ENCODE results near the gene LEFTY2. TPM values are rescaled to one million over a fixed set of nuclear protein-coding genes. Genes with fewer than 3 reads are reported as not detected.

Gene LEFTY2
- total and polyA plus RNA-seq, 10 of the 15 experiments (the other 5 are each of a cell fraction or from before 2014, with no cell fraction given), result not detected

- TF ChIP-seq IRF5 (IDR thresholded peaks at IDR 0.05; ENCODE audit: borderline replicate concordance) (no peak), SMAD1 (IDR thresholded peaks at IDR 0.05; ENCODE audit: low read depth, partially characterized antibody) (no peak), SKIL (IDR thresholded peaks at IDR 0.05; ENCODE audit: low read depth, poor library complexity, severe bottlenecking) (no peak), GATAD2B (conservative IDR thresholded peaks at IDR 0.05; ENCODE audit: low read depth) (no peak), YY1 (IDR thresholded peaks at IDR 0.05; ENCODE audit: low read depth, low read length) (no peak)
- Histone ChIP-seq H3K79me2 (ENCODE audit: control insufficient read depth, insufficient read depth, low read length) (peaks cover 6% of the 10 kb centered on the region), H3K4me2 (ENCODE audit: control insufficient read depth, insufficient read depth) (no peak overlapping the region), H3K9me3 (replicated peaks; ENCODE audit: control insufficient read depth, insufficient read depth, low read length) (no peaks in the 10 kb centered on the region), H2AFZ (ENCODE audit: control insufficient read depth, low read depth, low read length) (peak overlapping the region; percentile 48), H3K9ac (ENCODE audit: control insufficient read depth, insufficient read depth, low read length) (no peak overlapping the region), H3K36me3 (ENCODE audit: control insufficient read depth in 2 of 2, insufficient read depth in 2 of 2, low read length in 1 of 2) (no peaks in the 10 kb centered on the region), H3K4me3 (no peak overlapping the region), H3K4me1 (ENCODE audit: control insufficient read depth, insufficient read depth, low read length) (no peaks in the 10 kb centered on the region), H3K27me3 (replicated peaks in 1 of 2; ENCODE audit: control insufficient read depth in 2 of 2, insufficient read depth in 2 of 2, low read length in 1 of 2) (no peaks in the 10 kb centered on the region), H3K27ac (ENCODE audit: control insufficient read depth, insufficient read depth) (no peak overlapping the region), H4K20me1 (ENCODE audit: control insufficient read depth, insufficient read depth) (no peaks in the 10 kb centered on the region)
- no TSS peak for BruUV-seq (replicated peaks)
- ATAC-seq, result no peak
- ChIA-PET CTCF (interaction anchor here (1.1 kb wide), 1 partner anchor 17 kb away, joined by 3 read pairs; no protein-coding TSS in a partner anchor), POLR2A (no interaction called here), SMC1A (ENCODE audit: uncharacterized antibody, unreplicated experiment) (no interaction called here), RAD21 (ENCODE audit: unreplicated experiment) (no interaction called here)
- DNase-seq (ENCODE audit: low read depth, low spot score), result no peak
- in situ Hi-C loops (cut with MboI) (no loop called here), intact Hi-C loops (cut with micrococcal nuclease; ENCODE audit: unreplicated experiment) (no loop called here)
- 74% methylated on average over 14 of the region's 14 CpGs for WGBS (ENCODE audit: insufficient coverage, insufficient replicate concordance, low lambda C conversion rate, missing lambda C conversion rate)
- FAIRE-seq, result no peak
Measured at GRCh38 chr1:225928186-225929175, 12.5 kb downstream of the LEFTY2 start.
